Ascending aorta (tissue), 2 donors: ENCODE results near the gene SUMO3. TPM values are rescaled to one million over a fixed set of nuclear protein-coding genes. Genes with fewer than 3 reads are reported as not detected.

Experiments
- DNase-seq, 2 donors: peaks; one replicate each; pipeline ENCODE4 v3.0.0-alpha.2; 2019; ENCODE audit warnings: low spot score in 2 of 2
- H3K27ac ChIP-seq, 2 donors: fragments of 200-600 bp; sonication (generic); one replicate each; pipeline ENCODE4 v1.5.1; 2016 to 2017; ENCODE audit warnings: mild to moderate bottlenecking in 1 of 2
- H3K27me3 ChIP-seq: fragments of 200-600 bp; sonication (generic); one replicate; pipeline ENCODE4 v1.5.1; 2017
- H3K36me3 ChIP-seq, 2 donors: fragments of 200-600 bp; sonication (generic); one replicate each; pipeline ENCODE4 v1.5.1; 2016
- H3K4me1 ChIP-seq, 2 donors: fragments of 200-600 bp; sonication (generic); one replicate each; pipeline ENCODE4 v1.5.1; 2016 to 2017; ENCODE audit warnings: mild to moderate bottlenecking in 1 of 2
- H3K4me3 ChIP-seq, 2 donors: fragments of 200-600 bp; sonication (generic); one replicate each; pipeline ENCODE4 v1.5.1; 2016 to 2017; ENCODE audit warnings: mild to moderate bottlenecking in 1 of 2
- H3K9me3 ChIP-seq, 2 donors: fragments of 200-600 bp; sonication (generic); one replicate each; pipeline ENCODE4 v1.5.1; 2016
- CTCF ChIP-seq, 3 experiments: fragments of 200-600 bp in 2 of 3; fragments of 450-650 bp in 1 of 3; sonication (generic) in 2 of 3; IDR thresholded peaks; one replicate each; pipeline ENCODE4 v1.5.1; 2016 to 2019; ENCODE audit warnings: antibody characterized with exemption in 3 of 3, mild to moderate bottlenecking in 1 of 3, moderate library complexity in 1 of 3
- intact Hi-C: fragments of 100-400 bp; cut with DNase I; formaldehyde crosslinking; loops from one replicate; pipeline ENCODE4 v1.15.1; 2023
- total RNA-seq: library from RNA; depleted of rRNA; stranded (reverse); fragments of >200 nt; gene quantifications from one replicate; pipeline ENCODE4 v1.1.0, GENCODE V29; 2016

SUMO3 gene
- total RNA-seq, 1 donor from 2014 or later, result 69.2 TPM

- Histone ChIP-seq H3K36me3 (no peaks in the 10 kb centered on the region), H3K4me3 (no peak overlapping the region), H3K27ac (no peak overlapping the region), H3K27me3 (no peaks in the 10 kb centered on the region), H3K9me3 (peaks cover 19 to 31% of the 10 kb centered on the region in 2 donors), H3K4me1 (peaks cover 5 to 12% of the 10 kb centered on the region in 2 donors)
- intact Hi-C loops, result no loop called here
- no peak for DNase-seq
- no peak for TF ChIP-seq CTCF (IDR thresholded peaks at IDR 0.05)
Observed at GRCh38 chr21:44820851-44821250, 3.0 kb upstream of the SUMO3 start.

GRCh38 chr21:44819283-44820243 lies 1.7 kb upstream of the SUMO3 start:
- no peak overlapping the region for H3K4me3 ChIP-seq
- no peaks in the 10 kb centered on the region for H3K36me3 ChIP-seq
- H3K27me3 ChIP-seq, result no peaks in the 10 kb centered on the region
- H3K4me1 ChIP-seq, result peaks cover 5 to 12% of the 10 kb centered on the region in 2 donors
- peaks cover 19 to 31% of the 10 kb centered on the region in 2 donors for H3K9me3 ChIP-seq
- TF ChIP-seq CTCF (IDR thresholded peaks at IDR 0.05), result no peak
- H3K27ac ChIP-seq, result no peak overlapping the region
- no peak for DNase-seq
- intact Hi-C loops, result loop anchor here (2.0 to 10.0 kb wide), 2 partner anchors 49 to 315 kb away; no protein-coding TSS in a partner anchor

- H3K4me3 ChIP-seq, result peak overlapping the region; percentile 60 to 85
- H3K9me3 ChIP-seq, result peaks cover 19 to 31% of the 10 kb centered on the region in 2 donors
- H3K36me3 ChIP-seq, result peaks cover 0 to 1% of the 10 kb centered on the region in 2 donors
- H3K27me3 ChIP-seq, result no peaks in the 10 kb centered on the region
- H3K4me1 ChIP-seq, result peaks cover 5 to 12% of the 10 kb centered on the region in 2 donors
- intact Hi-C loops, result loop anchor here (1.0 to 10.0 kb wide), 3 partner anchors 17 to 316 kb away; partner anchors contain the start of gene UBE2G2
- peak overlapping the region; percentile 73 to 82 for H3K27ac ChIP-seq
- no peak for DNase-seq
- no peak for TF ChIP-seq CTCF (IDR thresholded peaks at IDR 0.05)
Observed at GRCh38 chr21:44818640-44819011, 764 bp upstream of the SUMO3 start.

GRCh38 chr21:44817506-44817880 lies 369 bp downstream of the SUMO3 start:
- Histone ChIP-seq H3K36me3 (peaks cover 0 to 13% of the 10 kb centered on the region in 2 donors), H3K4me1 (peaks cover 5 to 12% of the 10 kb centered on the region in 2 donors), H3K27ac (peak overlapping the region; percentile 73 to 82), H3K27me3 (no peaks in the 10 kb centered on the region), H3K9me3 (peaks cover 16 to 27% of the 10 kb centered on the region in 2 donors), H3K4me3 (peak overlapping the region; percentile 60 to 85)
- DNase-seq, result peak; percentile 51 to 93
- intact Hi-C loops, result loop anchor here (1.0 to 10.0 kb wide), 2 partner anchors 56 to 317 kb away; partner anchors contain the start of gene PTTG1IP
- no peak for TF ChIP-seq CTCF (IDR thresholded peaks at IDR 0.05)

- intact Hi-C loops, result loop anchor here (1.0 to 10.0 kb wide), 2 partner anchors 56 to 318 kb away; partner anchors contain the start of gene PTTG1IP
- TF ChIP-seq CTCF (IDR thresholded peaks at IDR 0.05), result no peak
- no peaks in the 10 kb centered on the region for H3K27me3 ChIP-seq
- peaks cover 5 to 12% of the 10 kb centered on the region in 2 donors for H3K4me1 ChIP-seq
- peak overlapping the region; percentile 60 to 85 for H3K4me3 ChIP-seq
- H3K36me3 ChIP-seq, result peaks cover 0 to 15% of the 10 kb centered on the region in 2 donors
- no peak for DNase-seq
- peaks cover 14 to 23% of the 10 kb centered on the region in 2 donors for H3K9me3 ChIP-seq
- peak overlapping the region; percentile 73 to 82 for H3K27ac ChIP-seq
Observed at GRCh38 chr21:44816761-44817505, 929 bp downstream of the SUMO3 start.
